ENCODE measurements around the gene NRXN3. TPM values are rescaled to one million over a fixed set of nuclear protein-coding genes. Genes with fewer than 3 reads are reported as not detected.

The NRXN3 gene
- polyA plus RNA-seq, 1 experiment: 1.1 TPM

GRCh38 chr14:79705126-79705894 lies 1535.1 kb downstream of the NRXN3 start:
- CTCF ChIA-PET: no interaction called here
- DNase-seq (ENCODE audit: low read depth, low spot score): no peak

GRCh38 chr14:79706382-79706781 lies 1536.2 kb downstream of the NRXN3 start:
- POLR2A ChIA-PET: no interaction called here
- Histone ChIP-seq H3K27me3 (ENCODE audit: control insufficient read depth, insufficient read depth, low read length) (no peaks in the 10 kb centered on the region), H3K4me3 (ENCODE audit: low read depth, low read length) (no peak overlapping the region), H3K9me3 (ENCODE audit: control insufficient read depth, insufficient read depth, low read length) (no peaks in the 10 kb centered on the region), H3K27ac (ENCODE audit: low read depth, low read length) (no peak overlapping the region)
- CTCF ChIA-PET: no interaction called here
- no peak for TF ChIP-seq CTCF (IDR thresholded peaks at IDR 0.05; ENCODE audit: low read depth, low read length)
- DNase-seq (ENCODE audit: low read depth, low spot score): no peak

More at GRCh38 chr14:79705126-79705894, 1535.1 kb downstream of the NRXN3 start:
- Histone ChIP-seq H3K27me3 (ENCODE audit: control insufficient read depth, insufficient read depth, low read length) (no peaks in the 10 kb centered on the region), H3K4me3 (ENCODE audit: low read depth, low read length) (no peak overlapping the region), H3K9me3 (ENCODE audit: control insufficient read depth, insufficient read depth, low read length) (no peaks in the 10 kb centered on the region), H3K27ac (ENCODE audit: low read depth, low read length) (no peak overlapping the region)
- TF ChIP-seq CTCF (IDR thresholded peaks at IDR 0.05; ENCODE audit: low read depth, low read length): no peak
- POLR2A ChIA-PET: no interaction called here

GRCh38 chr14:79708426-79709388 lies 1538.5 kb downstream of the NRXN3 start:
- POLR2A ChIA-PET: no interaction called here
- no peak overlapping the region for H3K4me3 ChIP-seq (ENCODE audit: low read depth, low read length)
- no peaks in the 10 kb centered on the region for H3K27me3 ChIP-seq (ENCODE audit: control insufficient read depth, insufficient read depth, low read length)
- no peak for TF ChIP-seq CTCF (IDR thresholded peaks at IDR 0.05; ENCODE audit: low read depth, low read length)
- no peaks in the 10 kb centered on the region for H3K9me3 ChIP-seq (ENCODE audit: control insufficient read depth, insufficient read depth, low read length)
- CTCF ChIA-PET: no interaction called here
- no peak for DNase-seq (ENCODE audit: low read depth, low spot score)
- no peak overlapping the region for H3K27ac ChIP-seq (ENCODE audit: low read depth, low read length)

GRCh38 chr14:79709573-79709972 lies 1539.4 kb downstream of the NRXN3 start:
- Histone ChIP-seq H3K27ac (ENCODE audit: low read depth, low read length) (no peak overlapping the region), H3K27me3 (ENCODE audit: control insufficient read depth, insufficient read depth, low read length) (no peaks in the 10 kb centered on the region), H3K4me3 (ENCODE audit: low read depth, low read length) (no peak overlapping the region), H3K9me3 (ENCODE audit: control insufficient read depth, insufficient read depth, low read length) (no peaks in the 10 kb centered on the region)
- POLR2A ChIA-PET: no interaction called here
- CTCF ChIA-PET: no interaction called here
- TF ChIP-seq CTCF (IDR thresholded peaks at IDR 0.05; ENCODE audit: low read depth, low read length): no peak
- no peak for DNase-seq (ENCODE audit: low read depth, low spot score)

Data from AG04450 (cell line).